Endothelial cell of umbilical vein (primary cell): ENCODE measurements around the gene OXLD1.

Experiments
- FOS ChIP-seq: IDR thresholded peaks from 2 replicates; pipeline ENCODE4 v1.6.1; 2011; ENCODE audit warnings: mild to moderate bottlenecking, low read length, moderate library complexity, borderline replicate concordance; ENCODE audit not compliant: insufficient read depth
- POLR2A ChIP-seq: IDR thresholded peaks from 2 replicates; pipeline ENCODE4 v1.6.1; 2012; ENCODE audit warnings: low read depth, mild to moderate bottlenecking, control low read depth, low read length
- POLR2AphosphoS5 ChIP-seq: IDR thresholded peaks from 2 replicates; pipeline ENCODE4 v1.6.1; 2012; ENCODE audit warnings: low read depth, mild to moderate bottlenecking, control low read depth, low read length, moderate library complexity; ENCODE audit not compliant: insufficient read depth
- TF ChIP-seq, protein P1 (sequence below), 2 donors: IDR thresholded peaks; 1 replicate in 1 of 2; 2 replicates in 1 of 2; pipeline ENCODE4 v1.5.1; 2011; ENCODE audit warnings: low read length in 2 of 2, mild to moderate bottlenecking in 2 of 2, moderate library complexity in 2 of 2, control low read depth in 1 of 2, inconsistent platforms in 1 of 2, low read depth in 1 of 2; ENCODE audit not compliant: insufficient read depth in 1 of 2; ENCODE audit errors: extremely low read depth in 1 of 2

DNA sequence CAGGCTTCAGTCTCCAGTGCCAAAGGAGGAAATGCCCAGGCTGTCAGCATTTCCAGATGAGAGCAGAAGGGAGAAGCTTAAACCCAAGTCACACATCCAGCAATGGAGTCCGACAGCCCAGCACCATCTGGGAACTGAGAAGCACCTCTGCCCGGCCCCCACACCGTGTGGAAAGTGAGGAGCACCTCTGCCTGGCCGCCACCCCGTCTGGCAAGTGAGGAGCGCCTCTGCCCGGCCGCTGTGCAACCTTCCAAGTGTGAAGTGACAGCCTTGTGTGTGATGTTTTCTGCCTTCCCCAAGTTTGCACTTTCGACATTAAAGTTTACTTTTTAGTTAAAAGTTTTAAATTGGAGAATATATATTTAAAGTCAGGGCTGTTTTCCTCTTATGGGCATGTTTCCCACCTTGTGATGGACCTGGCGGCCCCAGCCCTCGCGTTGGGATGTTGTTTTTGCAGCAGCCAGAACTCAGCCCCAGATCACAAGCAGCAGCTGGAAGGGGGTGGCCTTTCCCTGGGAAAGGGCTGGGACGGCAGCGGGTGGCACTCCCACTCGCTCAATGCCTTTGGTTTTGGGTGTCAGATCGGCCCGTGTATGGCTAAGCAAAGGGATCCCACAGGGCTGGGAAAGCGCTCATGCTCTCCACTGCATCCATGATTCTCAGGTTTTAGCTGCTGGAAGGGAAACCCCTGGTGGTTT, 7.3 kb upstream of the OXLD1 start:
- TF ChIP-seq POLR2A (no peak), FOS (no peak), POLR2AphosphoS5 (no peak)
- TF ChIP-seq, protein P1, sequence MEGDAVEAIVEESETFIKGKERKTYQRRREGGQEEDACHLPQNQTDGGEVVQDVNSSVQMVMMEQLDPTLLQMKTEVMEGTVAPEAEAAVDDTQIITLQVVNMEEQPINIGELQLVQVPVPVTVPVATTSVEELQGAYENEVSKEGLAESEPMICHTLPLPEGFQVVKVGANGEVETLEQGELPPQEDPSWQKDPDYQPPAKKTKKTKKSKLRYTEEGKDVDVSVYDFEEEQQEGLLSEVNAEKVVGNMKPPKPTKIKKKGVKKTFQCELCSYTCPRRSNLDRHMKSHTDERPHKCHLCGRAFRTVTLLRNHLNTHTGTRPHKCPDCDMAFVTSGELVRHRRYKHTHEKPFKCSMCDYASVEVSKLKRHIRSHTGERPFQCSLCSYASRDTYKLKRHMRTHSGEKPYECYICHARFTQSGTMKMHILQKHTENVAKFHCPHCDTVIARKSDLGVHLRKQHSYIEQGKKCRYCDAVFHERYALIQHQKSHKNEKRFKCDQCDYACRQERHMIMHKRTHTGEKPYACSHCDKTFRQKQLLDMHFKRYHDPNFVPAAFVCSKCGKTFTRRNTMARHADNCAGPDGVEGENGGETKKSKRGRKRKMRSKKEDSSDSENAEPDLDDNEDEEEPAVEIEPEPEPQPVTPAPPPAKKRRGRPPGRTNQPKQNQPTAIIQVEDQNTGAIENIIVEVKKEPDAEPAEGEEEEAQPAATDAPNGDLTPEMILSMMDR (IDR thresholded peaks at IDR 0.05; ENCODE audit: extremely low read depth in 1 of 2, insufficient read depth in 1 of 2, low read depth in 1 of 2, low read length in 2 of 2) = no peak
